HT1080 (cell line): ENCODE measurements around the gene SLITRK6. TPM values are rescaled to one million over a fixed set of nuclear protein-coding genes. Genes with fewer than 3 reads are reported as not detected.
A peak's percentile ranks its signal among the peaks of the same experiment; 100 is the strongest.
"Not testable (repeated sequence)": the region's sequence is repeated elsewhere in the genome, so short reads cannot be mapped to it uniquely, and the experiment has no call there.

Experiments used
- DNase-seq: peaks from one replicate; pipeline ENCODE4 v3.0.0-alpha.2; 2015; ENCODE audit warnings: low read depth
- polyA plus RNA-seq, 2 experiments: library from polyadenylated mRNA; depleted of rRNA; stranded (reverse); fragments of >200 nt; gene quantifications; 2 replicates each; pipeline ENCODE4 v1.2.3, GENCODE V29; 2015
- total RNA-seq: library from RNA; depleted of rRNA; stranded (reverse); fragments of >200 nt; shearing (Covaris generic); gene quantifications from 2 replicates; pipeline ENCODE4 v1.2.3, GENCODE V29; 2014; rRNA removed

SLITRK6 gene, protein sequence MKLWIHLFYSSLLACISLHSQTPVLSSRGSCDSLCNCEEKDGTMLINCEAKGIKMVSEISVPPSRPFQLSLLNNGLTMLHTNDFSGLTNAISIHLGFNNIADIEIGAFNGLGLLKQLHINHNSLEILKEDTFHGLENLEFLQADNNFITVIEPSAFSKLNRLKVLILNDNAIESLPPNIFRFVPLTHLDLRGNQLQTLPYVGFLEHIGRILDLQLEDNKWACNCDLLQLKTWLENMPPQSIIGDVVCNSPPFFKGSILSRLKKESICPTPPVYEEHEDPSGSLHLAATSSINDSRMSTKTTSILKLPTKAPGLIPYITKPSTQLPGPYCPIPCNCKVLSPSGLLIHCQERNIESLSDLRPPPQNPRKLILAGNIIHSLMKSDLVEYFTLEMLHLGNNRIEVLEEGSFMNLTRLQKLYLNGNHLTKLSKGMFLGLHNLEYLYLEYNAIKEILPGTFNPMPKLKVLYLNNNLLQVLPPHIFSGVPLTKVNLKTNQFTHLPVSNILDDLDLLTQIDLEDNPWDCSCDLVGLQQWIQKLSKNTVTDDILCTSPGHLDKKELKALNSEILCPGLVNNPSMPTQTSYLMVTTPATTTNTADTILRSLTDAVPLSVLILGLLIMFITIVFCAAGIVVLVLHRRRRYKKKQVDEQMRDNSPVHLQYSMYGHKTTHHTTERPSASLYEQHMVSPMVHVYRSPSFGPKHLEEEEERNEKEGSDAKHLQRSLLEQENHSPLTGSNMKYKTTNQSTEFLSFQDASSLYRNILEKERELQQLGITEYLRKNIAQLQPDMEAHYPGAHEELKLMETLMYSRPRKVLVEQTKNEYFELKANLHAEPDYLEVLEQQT
- 0.10 and 0.84 TPM in 2 replicates for total RNA-seq
- 0.14 and 0.16 TPM in 2 replicates for polyA plus RNA-seq (2015; cell fraction: cytosol; rRNA removed)
- 0.76 and 0.82 TPM in 2 replicates for polyA plus RNA-seq (2015; cell fraction: nucleus; rRNA removed)

DNA sequence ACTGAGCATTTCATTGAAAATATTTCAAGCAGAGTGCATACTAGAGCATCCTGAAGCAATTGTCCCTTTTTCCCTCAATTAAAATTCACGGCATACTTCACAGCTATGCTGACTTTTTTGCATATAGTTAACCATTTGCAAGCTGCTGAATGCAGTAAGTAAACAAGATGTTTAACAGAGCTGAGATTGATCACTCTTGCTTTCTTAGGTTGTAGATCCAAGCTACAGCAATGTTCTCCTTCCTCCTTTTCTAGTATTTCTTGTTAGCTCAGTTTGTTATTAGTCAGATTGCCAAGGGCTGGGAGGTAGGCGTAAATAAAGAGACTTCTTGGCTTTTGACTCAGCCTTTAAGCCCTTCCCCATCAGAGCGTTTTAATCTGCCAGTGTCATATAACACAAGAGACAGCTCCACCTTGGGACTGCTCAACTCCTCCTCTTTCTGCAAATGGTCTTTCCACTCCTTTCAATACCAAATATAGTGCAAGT lies at the start of gene SLITRK6:
Gene SLITRK6 (minus strand): TSS at position 323 of the 486 bp plus-strand sequence. CDS start 2,911 bp downstream, outside the sequence.
- peak; percentile 73 for DNase-seq

DNA sequence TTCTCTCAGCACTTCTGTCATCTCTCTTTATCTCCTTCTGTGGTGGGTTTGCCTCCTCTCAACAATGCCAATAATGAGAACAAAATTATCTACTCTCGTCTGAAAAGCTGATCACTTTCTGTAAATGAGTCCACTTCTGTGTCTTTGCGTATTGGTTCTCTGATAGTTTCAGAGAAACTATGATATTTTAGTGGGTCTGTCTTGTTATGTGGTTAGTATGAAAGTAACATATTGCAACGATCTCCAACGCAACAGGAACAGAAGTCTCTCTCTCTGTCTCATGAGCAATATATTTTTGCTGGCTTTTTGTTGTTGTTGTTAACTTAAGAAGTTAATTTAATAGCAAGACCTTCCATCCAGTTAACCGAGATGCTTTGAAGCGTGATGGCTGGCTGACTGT lies 47.8 kb upstream of the SLITRK6 start:
- DNase-seq: no peak

DNA sequence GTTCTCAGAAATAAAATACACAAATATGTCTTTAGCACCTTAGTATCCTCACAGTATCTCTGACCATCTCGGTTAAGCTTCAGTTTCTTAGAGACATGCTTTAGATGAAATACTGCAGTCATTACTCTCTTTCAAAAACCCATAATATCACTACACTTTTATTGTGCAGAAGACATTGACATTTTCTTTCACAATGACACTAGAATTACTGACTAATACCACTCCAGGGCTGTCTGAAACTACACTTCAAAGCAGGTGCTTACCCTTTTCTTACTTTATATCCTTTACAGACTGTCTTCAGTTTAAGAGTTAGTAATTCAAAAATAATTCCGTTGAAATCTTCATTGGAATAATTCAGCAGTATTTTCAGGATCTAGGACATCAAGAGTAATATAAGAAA lies 42.2 kb upstream of the SLITRK6 start:
- DNase-seq: no peak

DNA sequence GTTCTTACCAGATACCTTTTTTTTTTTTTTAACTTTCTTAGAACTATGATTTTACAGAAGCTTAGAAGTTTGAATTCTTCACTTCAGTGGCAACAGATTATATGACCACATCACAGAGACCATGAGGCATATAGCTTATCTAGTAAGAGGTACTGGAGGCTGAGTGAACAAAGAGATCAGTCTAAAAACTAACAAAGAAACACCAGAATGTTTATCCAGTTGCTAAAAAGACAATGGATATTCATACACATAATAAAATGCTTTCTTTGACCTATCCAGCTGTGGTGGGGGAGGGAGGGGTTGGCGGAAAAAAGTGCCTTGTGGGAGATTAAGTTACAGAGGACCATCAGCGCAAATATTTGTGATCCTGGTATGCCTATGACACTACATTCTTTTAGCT lies 34.7 kb upstream of the SLITRK6 start:
- DNase-seq: no peak

DNA sequence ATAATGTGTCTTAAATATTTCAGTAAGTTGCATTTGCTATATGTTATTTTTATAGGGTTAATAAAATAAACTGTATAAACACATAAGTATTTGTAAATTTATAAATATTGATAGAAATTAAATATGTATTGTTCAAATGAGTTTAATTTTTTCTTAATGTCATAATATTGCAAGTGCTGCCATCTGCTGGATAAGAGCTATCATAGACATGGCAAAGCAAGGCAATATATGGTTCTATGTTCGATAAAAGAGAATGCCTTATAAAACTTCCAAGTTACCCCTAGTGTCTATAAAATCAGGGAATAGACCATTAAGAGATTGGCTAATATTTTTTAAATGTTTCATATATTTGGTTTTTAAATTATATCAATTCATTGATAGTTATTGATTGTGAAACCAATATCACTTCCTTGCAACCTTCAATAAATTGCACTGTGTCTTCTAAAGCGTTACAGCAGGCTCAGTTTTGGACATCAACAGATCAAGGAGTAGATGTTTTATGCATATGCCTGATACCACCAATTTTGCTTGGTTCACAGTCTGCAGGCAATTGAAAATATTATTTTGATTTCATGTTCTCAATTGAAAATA lies 29.0 kb upstream of the SLITRK6 start:
- no peak for DNase-seq

DNA sequence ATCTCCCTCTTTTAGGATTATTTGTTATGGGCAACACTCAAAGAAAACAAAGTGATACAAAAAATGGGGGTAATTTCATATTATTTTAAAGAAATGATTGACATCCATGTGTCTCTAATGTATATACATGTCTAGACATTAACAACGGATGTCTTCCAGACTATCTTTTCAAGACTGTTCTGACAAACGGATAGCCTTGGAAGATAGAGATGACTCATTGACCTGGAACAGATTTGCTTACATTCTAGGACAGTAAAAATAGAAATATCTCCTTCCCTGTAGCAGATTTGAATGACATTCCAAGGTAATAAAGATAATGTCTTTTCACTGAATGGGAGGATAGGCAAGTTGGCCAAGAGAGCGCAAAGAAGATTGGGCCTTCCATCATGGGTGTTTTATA lies 26.2 kb upstream of the SLITRK6 start:
- DNase-seq: peak; percentile 16

DNA sequence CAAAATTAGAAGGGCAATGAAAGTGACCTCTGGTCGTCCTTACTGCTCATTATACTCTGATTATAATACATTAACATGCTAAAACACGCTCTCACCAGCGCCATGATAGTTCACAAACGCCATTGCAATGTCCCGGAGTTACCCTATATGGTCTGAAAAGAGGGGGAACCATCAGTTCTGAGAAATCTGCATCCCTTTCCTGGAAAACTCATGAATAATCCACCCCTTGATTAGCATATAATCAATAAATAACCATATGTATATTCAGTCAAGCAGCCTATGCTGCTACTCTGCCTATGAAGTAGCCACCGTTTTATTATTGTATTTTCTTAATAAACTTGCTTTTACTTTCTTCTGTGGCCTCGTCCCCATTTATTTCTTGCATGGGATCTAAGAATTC lies 24.6 kb upstream of the SLITRK6 start:
- no peak for DNase-seq

DNA sequence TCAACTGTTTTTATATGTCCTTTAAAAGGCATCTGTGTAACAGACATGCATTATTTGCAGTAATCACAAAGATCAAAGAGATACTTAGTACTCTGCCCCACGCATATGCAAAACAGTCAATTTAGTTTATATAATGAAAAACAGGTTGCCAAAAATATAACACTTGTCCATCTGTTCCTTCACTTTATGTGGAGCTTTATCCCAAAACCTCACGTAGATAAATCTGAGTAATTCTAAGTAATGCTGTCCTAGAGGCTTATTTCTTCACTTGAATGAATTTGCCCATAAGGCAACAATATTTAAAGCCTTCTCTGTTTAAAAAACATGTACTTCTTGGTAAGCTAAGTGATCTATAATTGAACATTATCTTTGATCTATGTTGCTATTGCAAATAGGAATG lies 20.3 kb upstream of the SLITRK6 start:
- DNase-seq: no peak

DNA sequence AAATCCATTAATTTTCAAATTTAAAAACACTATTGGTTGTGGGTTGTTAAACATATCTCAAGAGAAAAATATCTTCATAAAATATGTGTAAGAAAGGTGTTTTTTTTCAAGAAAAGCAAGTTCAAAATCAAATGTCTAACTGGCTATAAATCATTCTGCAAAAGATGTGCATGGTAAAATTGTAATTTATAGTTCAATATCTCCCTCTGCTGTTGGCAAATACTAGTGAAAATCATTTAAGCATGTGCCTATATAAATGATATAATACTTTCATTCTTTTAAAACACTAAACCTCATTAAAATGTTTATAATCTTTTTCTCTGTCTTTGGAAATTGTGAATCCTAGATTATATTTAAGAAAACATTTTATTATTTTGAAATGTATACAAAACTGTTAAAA lies 17.2 kb upstream of the SLITRK6 start:
- DNase-seq: peak; percentile 5

DNA sequence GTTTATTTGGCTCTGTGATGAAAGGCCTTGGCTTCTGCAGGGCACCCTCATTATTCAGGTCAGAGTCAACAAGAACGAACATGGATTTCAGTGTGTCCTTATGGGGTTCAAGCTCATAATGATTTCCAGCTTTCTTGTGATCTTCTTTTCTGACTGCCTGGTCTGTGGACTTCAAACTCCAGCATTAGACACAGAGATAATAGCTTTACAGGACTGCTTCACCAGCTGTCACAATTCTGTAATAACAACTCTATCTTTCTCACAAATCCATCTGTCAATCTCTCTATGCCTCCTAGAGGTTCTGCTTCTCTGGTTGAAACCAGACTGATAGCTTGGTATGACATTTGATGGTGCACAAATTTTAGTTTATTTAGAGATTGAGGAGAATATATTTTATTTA lies 13.1 kb upstream of the SLITRK6 start:
- DNase-seq: no peak

DNA sequence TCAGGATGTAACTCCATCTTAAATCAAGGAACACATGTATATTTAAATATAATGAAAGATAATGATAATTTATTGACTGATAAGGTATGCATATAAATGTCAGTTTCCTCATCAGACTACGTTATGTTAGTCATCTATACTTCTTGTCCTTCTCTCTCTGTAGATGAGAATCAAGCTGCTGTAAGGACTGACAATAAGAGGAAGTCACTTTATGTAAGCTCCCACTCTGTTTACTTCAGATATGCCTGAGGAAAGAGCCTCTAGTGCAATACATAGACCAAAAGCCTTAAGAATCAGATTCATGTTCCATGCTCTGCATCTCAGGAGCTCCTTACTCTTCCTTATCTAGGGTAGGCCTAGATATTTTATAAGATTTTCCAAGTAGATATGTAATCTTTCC lies 9.6 kb upstream of the SLITRK6 start:
- DNase-seq: no peak

DNA sequence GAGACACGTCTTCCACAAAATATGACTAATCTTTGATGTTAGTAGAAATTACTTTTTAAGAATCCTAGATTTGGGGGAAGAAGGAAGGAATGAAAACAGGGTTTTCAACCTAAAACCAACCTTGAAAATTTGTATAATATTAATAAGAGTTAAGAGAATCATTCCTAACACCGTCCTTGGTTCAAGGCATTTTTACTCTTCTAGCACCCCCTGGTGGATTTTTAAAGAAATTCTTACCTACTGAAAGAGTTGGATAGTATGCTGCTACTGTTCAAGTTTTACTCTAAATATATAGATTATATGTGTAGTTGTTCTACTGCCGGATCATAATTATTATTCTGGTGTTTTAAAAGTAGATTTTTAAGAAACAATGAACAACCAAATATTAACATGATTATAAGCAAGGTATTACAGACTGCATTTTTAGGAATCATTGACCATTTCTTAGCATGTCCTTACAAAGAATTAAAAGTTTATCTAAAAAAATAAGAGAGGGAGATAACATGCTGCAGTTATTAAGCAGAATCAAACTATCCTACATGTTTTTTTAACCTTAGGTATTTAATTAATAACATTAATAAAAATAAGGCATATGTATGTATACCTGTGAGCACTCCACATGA lies 7.4 kb upstream of the SLITRK6 start:
- DNase-seq: peak; percentile 34

DNA sequence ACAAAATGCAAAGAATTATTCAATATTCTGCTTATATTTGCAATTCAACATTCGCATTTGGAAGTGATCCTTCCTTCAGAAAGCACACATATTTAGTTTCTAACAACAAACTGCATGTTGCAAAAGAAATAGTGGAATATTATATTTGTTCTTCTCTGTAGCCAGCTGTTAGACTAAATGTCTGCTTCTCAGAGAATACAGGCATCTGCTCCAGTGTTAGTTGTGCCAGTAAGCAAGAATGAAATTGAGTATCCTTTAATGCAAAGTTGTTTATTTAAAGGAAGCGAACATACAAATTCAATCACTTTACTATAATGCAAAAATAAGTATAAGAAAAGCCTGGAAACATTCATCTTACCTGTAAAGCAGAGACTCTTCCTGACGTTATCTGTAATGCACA lies 663 bp downstream of the SLITRK6 start:
- DNase-seq: no peak

DNA sequence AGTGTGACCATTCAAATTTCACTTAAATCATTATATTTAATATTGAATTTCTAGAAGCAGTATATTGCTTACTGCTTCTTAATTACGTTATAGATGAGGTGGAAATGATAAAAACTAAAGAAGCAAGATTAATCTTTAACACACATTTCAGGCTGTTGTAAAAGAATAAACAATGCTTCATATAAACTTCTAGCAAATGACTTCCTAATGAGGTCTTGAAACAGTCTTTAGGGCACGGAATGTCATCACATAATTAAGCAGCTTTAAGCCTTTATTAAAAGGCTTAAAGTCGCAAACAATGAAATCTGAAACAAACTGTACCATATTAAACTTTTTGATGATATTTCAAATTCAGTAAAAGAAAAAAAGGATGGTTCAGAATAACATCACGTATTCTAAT lies 1.9 kb downstream of the SLITRK6 start:
- no peak for DNase-seq

DNA sequence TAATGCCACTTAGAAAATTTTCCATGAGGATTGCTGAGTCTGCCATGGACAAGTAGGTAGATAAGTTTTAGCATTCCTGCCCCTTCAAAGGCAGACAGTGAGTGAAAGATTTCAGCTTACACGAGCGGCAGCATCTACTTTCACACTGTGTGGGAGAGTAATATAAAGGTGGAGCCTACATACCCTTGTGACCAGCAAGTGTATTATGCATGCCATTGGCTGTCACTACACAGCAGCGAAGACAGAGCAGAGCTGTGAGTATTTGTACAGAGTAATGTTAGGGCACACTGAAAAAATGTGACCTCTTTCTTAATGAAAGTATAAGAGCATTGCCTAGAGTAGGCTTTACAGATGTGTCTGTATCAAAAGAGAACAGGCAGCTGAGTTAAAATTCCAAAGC lies 14.0 kb downstream of the SLITRK6 start:
- DNase-seq: no peak

DNA sequence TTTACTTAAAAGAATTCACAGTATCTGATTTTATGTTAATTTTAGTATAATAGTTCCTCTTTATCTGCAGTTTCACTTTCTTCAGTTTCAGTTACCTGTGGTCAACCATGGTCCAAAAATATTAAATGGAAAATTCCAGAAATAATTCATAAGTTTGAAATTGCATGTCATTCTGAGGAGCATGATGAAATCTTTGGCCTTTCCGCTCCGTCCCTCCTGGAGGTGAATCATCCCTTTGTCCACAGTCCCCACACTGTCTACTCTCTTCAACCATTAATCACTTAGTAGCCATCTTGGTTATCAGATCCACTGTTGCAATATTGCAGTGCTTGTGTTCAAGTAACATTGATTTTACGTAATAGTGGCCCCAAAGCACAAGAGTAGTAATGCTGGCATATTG lies 26.9 kb downstream of the SLITRK6 start:
- DNase-seq: peak; percentile 49

DNA sequence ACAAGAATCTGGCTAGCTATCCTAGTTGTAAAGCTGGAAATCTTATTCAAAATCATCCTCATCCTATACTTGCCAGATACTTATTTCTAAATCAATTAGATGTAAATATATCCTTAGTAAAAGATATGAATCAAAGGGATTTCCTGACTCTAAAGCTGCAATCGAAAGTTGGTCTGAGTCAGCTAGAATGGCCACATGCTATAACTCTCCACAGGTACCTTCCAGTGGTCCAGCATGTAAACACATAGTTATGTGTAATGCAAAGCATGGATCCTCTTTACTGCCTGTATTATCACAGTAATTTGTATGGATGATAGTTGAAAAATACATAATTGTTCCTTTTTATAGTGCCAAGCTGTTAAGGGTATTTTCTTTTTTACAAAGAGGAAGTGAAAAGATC lies 27.4 kb downstream of the SLITRK6 start:
- DNase-seq: peak; percentile 3

DNA sequence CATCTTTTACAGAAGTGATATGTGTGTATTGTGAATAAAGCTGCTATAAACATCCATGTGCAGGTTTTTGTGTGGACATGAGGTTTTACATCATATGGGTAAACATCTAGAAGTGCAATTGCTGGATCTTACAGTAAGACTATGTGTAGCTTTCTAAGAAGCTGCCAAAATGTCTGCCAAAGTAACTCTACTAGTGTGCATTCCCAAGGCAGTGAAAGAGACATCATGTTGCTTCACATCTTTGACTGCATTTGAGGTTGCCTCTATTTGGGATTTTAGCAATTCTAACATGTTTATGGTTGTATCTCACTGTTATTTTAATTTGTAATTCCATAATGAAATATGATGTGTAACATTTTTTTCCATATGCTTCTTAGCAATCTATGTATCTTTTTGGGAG lies 30.3 kb downstream of the SLITRK6 start:
- DNase-seq: no peak

DNA sequence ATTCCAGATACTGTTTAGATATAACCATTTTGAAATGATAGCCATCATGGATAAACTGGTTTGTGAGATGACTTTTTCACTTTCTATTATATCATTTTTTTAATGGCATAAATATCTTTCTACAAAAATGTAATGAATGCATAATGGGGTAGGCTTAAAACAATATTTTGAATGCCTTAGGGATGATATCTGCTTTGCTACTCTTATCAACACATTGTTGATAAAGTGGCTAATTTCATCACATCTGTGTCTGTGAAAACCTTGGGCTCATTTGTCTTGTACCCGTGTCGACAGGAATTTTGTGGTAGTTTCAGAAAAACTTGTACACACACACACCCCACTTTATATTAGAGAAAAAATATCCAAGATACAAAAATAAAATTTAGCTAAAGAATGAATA lies 44.1 kb downstream of the SLITRK6 start:
- no peak for DNase-seq

DNA sequence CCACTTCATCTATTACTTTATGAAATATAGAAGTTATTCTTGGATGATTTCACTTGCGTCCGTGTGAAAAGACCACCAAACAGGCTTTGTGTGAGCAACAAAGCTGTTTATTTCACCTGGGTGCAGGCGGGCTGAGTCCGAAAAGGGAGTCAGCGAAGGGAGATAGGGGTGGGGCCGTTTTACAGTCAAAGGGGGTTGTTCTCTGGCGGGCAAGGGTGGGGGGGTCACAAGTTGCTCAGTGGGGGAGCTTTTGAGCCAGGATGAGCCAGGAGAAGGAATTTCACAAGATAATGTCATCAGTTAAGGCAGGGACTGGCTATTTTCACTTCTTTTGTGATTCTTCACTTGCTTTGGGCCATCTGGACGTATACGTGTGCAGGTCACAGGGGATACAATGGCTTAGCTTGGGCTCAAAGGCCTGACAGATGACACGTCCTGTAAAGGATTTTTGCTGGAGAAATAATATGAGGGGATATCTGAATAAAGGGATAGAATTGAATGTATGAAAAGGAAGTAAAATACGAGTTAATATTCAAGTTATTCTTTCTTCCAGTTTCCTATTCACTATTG lies 55.9 kb downstream of the SLITRK6 start:
- not testable (repeated sequence) for DNase-seq
